HL-60 (cell line): ENCODE measurements around the gene PPM1A.
"Not testable (repeated sequence)": the region's sequence is repeated elsewhere in the genome, so short reads cannot be mapped to it uniquely, and the experiment has no call there.

Experiments used
- CTCF ChIP-seq: IDR thresholded peaks from one replicate; pipeline ENCODE4 v1.5.1; 2011; ENCODE audit warnings: low read length, control low read depth, inconsistent platforms; ENCODE audit not compliant: insufficient read depth
- GABPA ChIP-seq: IDR thresholded peaks from 2 replicates; pipeline ENCODE4 v1.6.1; 2012; ENCODE audit warnings: low read depth
- POLR2AphosphoS5 ChIP-seq: IDR thresholded peaks from 2 replicates; pipeline ENCODE4 v1.6.1; 2012; ENCODE audit warnings: low read depth
- REST ChIP-seq: IDR thresholded peaks from 2 replicates; pipeline ENCODE4 v1.6.1; 2012; ENCODE audit warnings: low read depth; ENCODE audit not compliant: insufficient replicate concordance
- SPI1 ChIP-seq: IDR thresholded peaks from 2 replicates; pipeline ENCODE4 v1.6.1; 2012; ENCODE audit warnings: low read depth, mild to moderate bottlenecking, borderline replicate concordance

GRCh38 chr14:60320860-60321259 lies 71.8 kb downstream of the PPM1A start:
- TF ChIP-seq POLR2AphosphoS5, GABPA, CTCF, REST: not testable (repeated sequence)
- TF ChIP-seq SPI1, result peak; percentile 67; the same call in 1 of the 2 replicates
